Hepatocyte (in vitro differentiated cells): ENCODE data around the gene RECK. TPM values are rescaled to one million over a fixed set of nuclear protein-coding genes. Genes with fewer than 3 reads are reported as not detected.

Experiments
- DNase-seq: peaks from one replicate; pipeline ENCODE4 v3.0.0-alpha.2; 2016; ENCODE audit warnings: low spot score
- H2AFZ ChIP-seq: fragments of 200-600 bp; sonication (generic); 2 replicates; pipeline ENCODE4 v1.6.0; 2016; ENCODE audit warnings: antibody characterized with exemption, mild to moderate bottlenecking
- H3K27ac ChIP-seq: fragments of 200-600 bp; sonication (generic); 2 replicates; pipeline ENCODE4 v1.5.1; 2016; ENCODE audit warnings: mild to moderate bottlenecking
- H3K27me3 ChIP-seq: fragments of 200-600 bp; sonication (generic); 2 replicates; pipeline ENCODE4 v1.6.1; 2016
- H3K36me3 ChIP-seq: fragments of 200-600 bp; sonication (generic); replicated peaks from 2 replicates; pipeline ENCODE4 v1.5.1; 2016; ENCODE audit warnings: low read depth; ENCODE audit not compliant: insufficient read depth
- H3K4me1 ChIP-seq: fragments of 200-600 bp; sonication (generic); 2 replicates; pipeline ENCODE4 v1.5.1; 2016; ENCODE audit warnings: mild to moderate bottlenecking, moderate library complexity; ENCODE audit not compliant: insufficient read depth
- H3K4me2 ChIP-seq: fragments of 200-600 bp; sonication (generic); 2 replicates; pipeline ENCODE4 v1.6.0; 2016
- H3K4me3 ChIP-seq: fragments of 200-600 bp; sonication (generic); 2 replicates; pipeline ENCODE4 v1.5.1; 2016; ENCODE audit warnings: mild to moderate bottlenecking
- H3K79me2 ChIP-seq: fragments of 200-600 bp; sonication (generic); 2 replicates; pipeline ENCODE4 v1.6.0; 2017; ENCODE audit warnings: mild to moderate bottlenecking
- H3K9me2 ChIP-seq: fragments of 200-600 bp; sonication (generic); replicated peaks from 2 replicates; pipeline ENCODE4 v1.6.0; 2017; ENCODE audit warnings: mild to moderate bottlenecking; ENCODE audit not compliant: insufficient read depth
- H3K9me3 ChIP-seq: fragments of 200-600 bp; sonication (generic); 2 replicates; pipeline ENCODE4 v1.5.1; 2016; ENCODE audit warnings: low read depth, mild to moderate bottlenecking
- H4K20me1 ChIP-seq: fragments of 200-600 bp; sonication (generic); 2 replicates; pipeline ENCODE4 v1.6.0; 2016; ENCODE audit warnings: mild to moderate bottlenecking; ENCODE audit not compliant: insufficient read depth, poor library complexity, severe bottlenecking
- CTCF ChIP-seq: fragments of 200-600 bp; sonication (generic); IDR thresholded peaks from 2 replicates; pipeline ENCODE4 v1.5.1; 2016; ENCODE audit warnings: antibody characterized with exemption, mild to moderate bottlenecking; ENCODE audit not compliant: poor library complexity
- EZH2 ChIP-seq: fragments of 200-600 bp; sonication (generic); IDR thresholded peaks from 2 replicates; pipeline ENCODE4 v1.6.1; 2016; ENCODE audit warnings: antibody characterized with exemption, mild to moderate bottlenecking, borderline replicate concordance
- EZH2phosphoT487 ChIP-seq: fragments of 200-600 bp; sonication (generic); IDR thresholded peaks from one replicate; pipeline ENCODE4 v1.6.1; 2018; ENCODE audit warnings: antibody characterized with exemption, mild to moderate bottlenecking, low read depth, moderate library complexity; ENCODE audit not compliant: unreplicated experiment, severe bottlenecking
- WGBS: methylation state at CpG from one replicate; pipeline ENCODE4 v1.1.6; 2016; ENCODE audit warnings: low lambda C conversion rate; ENCODE audit errors: missing lambda C conversion rate; 5-methylcytosine and 5-hydroxymethylcytosine counted together
- polyA plus RNA-seq: library from polyadenylated mRNA; unstranded; fragments of >200 nt; fragmentation: Nextera tagmentation; extraction: Ambion mirVana; gene quantifications from 2 replicates; pipeline ENCODE4 v1.2.1, GENCODE V29; 2016
- total RNA-seq: library from RNA; depleted of rRNA; stranded (reverse); fragments of >200 nt; gene quantifications from 2 replicates; pipeline ENCODE4 v1.2.3, GENCODE V29; 2014

RECK gene
- total and polyA plus RNA-seq, 2 experiments from 2014 or later, result 13.5 to 15.3 TPM

GRCh38 chr9:36163786-36164170 lies 127.1 kb downstream of the RECK start:
- Histone ChIP-seq H3K27ac (peak overlapping the region; percentile 94), H3K4me2 (peak overlapping the region; percentile 26), H3K9me3 (no peaks in the 10 kb centered on the region), H3K36me3 (no peaks in the 10 kb centered on the region), H3K9me2 (no peaks in the 10 kb centered on the region), H3K4me1 (peaks cover 20% of the 10 kb centered on the region), H3K27me3 (no peaks in the 10 kb centered on the region), H3K79me2 (no peaks in the 10 kb centered on the region), H4K20me1 (no peaks in the 10 kb centered on the region), H3K4me3 (no peak overlapping the region), H2AFZ (peak overlapping the region; percentile 43)
- TF ChIP-seq EZH2phosphoT487 (no peak), CTCF (no peak)
- no peak for DNase-seq
- 75% methylated on average over 4 of the region's 4 CpGs for WGBS

GRCh38 chr9:36164372-36164771 lies 127.7 kb downstream of the RECK start:
- Histone ChIP-seq H3K9me2 (no peaks in the 10 kb centered on the region), H2AFZ (no peak overlapping the region), H3K27ac (no peak overlapping the region), H3K4me1 (peaks cover 20% of the 10 kb centered on the region), H3K4me3 (no peak overlapping the region), H4K20me1 (no peaks in the 10 kb centered on the region), H3K27me3 (no peaks in the 10 kb centered on the region), H3K4me2 (no peak overlapping the region), H3K36me3 (no peaks in the 10 kb centered on the region), H3K79me2 (no peaks in the 10 kb centered on the region), H3K9me3 (no peaks in the 10 kb centered on the region)
- no peak for DNase-seq
- 87% methylated on average over 6 of the region's 6 CpGs for WGBS
- TF ChIP-seq EZH2, result no peak
- TF ChIP-seq CTCF, result no peak
- TF ChIP-seq EZH2phosphoT487, result no peak

- peaks cover 20% of the 10 kb centered on the region for H3K4me1 ChIP-seq
- no peak for TF ChIP-seq EZH2phosphoT487
- no peak for TF ChIP-seq EZH2
- TF ChIP-seq CTCF, result no peak
- H3K79me2 ChIP-seq, result no peaks in the 10 kb centered on the region
- no peak overlapping the region for H3K4me2 ChIP-seq
- no peaks in the 10 kb centered on the region for H4K20me1 ChIP-seq
- WGBS, result 48% methylated on average over 3 of the region's 3 CpGs
- no peaks in the 10 kb centered on the region for H3K9me2 ChIP-seq
- H3K9me3 ChIP-seq, result no peaks in the 10 kb centered on the region
- H2AFZ ChIP-seq, result no peak overlapping the region
- no peaks in the 10 kb centered on the region for H3K27me3 ChIP-seq
- no peaks in the 10 kb centered on the region for H3K36me3 ChIP-seq
- no peak overlapping the region for H3K4me3 ChIP-seq
- H3K27ac ChIP-seq, result no peak overlapping the region
- no peak for DNase-seq
Measured at GRCh38 chr9:36164989-36165388, 128.3 kb downstream of the RECK start.

DNA sequence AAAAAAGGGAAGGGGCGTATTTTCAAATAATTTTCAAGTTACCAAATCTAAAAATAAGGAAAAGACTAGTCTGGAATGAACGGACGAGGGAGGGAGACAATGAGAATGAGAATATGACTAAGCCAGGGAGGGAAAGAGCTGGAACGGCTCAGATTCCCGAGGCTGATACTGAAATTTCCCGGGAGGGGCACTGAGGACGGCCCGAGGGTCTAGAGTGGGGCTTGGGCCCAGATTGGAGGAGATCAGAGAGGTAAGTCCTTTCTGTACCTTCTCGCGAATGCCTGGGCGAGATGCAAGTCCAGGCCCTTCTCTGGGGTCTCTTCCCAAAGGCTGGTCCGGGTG lies 129.1 kb downstream of the RECK start:
- no peaks in the 10 kb centered on the region for H3K9me3 ChIP-seq
- H3K36me3 ChIP-seq, result no peaks in the 10 kb centered on the region
- no peak overlapping the region for H3K4me3 ChIP-seq
- WGBS, result 67% methylated on average over 10 of the region's 12 CpGs
- no peak for TF ChIP-seq CTCF
- TF ChIP-seq EZH2, result no peak
- no peak for TF ChIP-seq EZH2phosphoT487
- no peaks in the 10 kb centered on the region for H4K20me1 ChIP-seq
- peak overlapping the region; percentile 86 for H2AFZ ChIP-seq
- H3K79me2 ChIP-seq, result no peaks in the 10 kb centered on the region
- no peaks in the 10 kb centered on the region for H3K9me2 ChIP-seq
- no peak overlapping the region for H3K27ac ChIP-seq
- DNase-seq, result no peak
- H3K4me2 ChIP-seq, result peak overlapping the region; percentile 92
- peaks cover 20% of the 10 kb centered on the region for H3K4me1 ChIP-seq
- no peaks in the 10 kb centered on the region for H3K27me3 ChIP-seq
